GM18505 (cell line): ENCODE data around the gene SLC12A3.

Experiments
- ATAC-seq: cut with Tn5 transposase; IDR thresholded peaks from one replicate; pipeline ENCODE4 v1.9.1; 2021; ENCODE audit not compliant: unreplicated experiment
- POLR2A ChIP-seq: IDR thresholded peaks from 4 replicates; pipeline ENCODE4 v1.6.1; 2011; ENCODE audit warnings: borderline replicate concordance; ENCODE audit not compliant: insufficient read depth, insufficient read length; ENCODE audit errors: extremely low read depth

The SLC12A3 gene

GRCh38 chr16:56960681-56961281 lies 95.8 kb downstream of the SLC12A3 start:
- no peak for ATAC-seq
- TF ChIP-seq POLR2A, result no peak

- no peak for ATAC-seq
- no peak for TF ChIP-seq POLR2A
Observed at GRCh38 chr16:56961386-56961785, 96.4 kb downstream of the SLC12A3 start.

DNA sequence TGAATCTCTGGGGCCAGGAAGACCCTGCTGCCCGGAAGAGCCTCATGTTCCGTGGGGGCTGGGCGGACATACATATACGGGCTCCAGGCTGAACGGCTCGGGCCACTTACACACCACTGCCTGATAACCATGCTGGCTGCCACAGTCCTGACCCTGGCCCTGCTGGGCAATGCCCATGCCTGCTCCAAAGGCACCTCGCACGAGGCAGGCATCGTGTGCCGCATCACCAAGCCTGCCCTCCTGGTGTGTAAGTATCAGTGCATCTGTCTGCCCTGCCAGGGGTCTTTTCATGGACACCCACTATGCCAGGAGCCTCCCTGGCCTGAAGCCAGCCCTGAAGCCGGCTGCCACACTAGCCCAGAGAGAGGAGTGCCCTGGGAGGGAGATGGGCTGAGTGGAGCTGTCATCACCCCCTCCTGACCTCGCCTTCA lies 96.9 kb downstream of the SLC12A3 start, which contains the start of gene CETP:
TSS of gene CETP (plus strand) at position 100 of the 431 bp plus-strand sequence. CDS start at position 130, 30 bp downstream.
- no peak for TF ChIP-seq POLR2A
- ATAC-seq, result no peak

DNA sequence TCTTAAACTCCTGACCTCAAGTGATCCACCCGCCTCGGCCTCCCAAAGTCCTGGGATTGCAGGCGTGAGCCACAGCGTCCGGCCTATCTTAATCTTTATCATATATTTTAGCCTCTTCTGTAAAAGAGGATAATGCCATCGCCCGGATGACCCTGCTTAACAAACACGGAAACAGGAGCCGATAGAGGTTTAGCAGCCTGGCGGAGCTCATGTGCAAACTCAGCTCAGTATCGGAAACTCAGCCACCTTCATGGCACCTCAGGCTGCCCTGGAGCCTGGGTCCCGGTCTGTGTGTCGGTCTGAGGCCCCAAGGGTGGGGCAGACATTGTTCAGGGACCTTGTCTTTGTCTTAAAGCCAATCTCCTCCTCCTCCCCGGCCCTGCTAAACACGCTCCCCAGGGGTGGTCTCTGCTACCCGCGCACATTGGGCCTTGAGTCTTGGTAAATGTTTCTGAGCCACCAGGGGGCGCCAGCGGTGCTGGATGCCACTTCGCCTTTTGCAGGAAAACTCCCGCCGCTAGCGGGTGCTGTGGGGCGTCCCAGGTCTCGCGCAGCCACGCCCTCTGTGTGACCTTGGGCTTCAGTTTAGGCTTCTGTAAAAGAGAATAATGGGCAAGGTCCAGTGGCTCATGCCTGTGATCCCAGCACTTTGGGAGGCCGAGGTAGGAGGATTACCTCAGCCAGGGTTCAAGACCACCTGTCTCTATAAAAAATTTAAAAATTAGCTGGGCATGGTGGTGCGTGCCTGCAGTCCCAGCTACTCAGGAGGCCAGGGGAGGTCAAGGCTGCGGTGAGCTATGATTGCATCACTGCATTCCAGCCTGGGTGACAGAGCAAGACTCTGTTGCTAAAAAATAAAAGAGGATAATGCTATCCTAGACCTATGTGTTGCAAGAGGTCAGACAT lies 99.5 kb downstream of the SLC12A3 start:
- ATAC-seq, result peak; percentile 69
- TF ChIP-seq POLR2A, result no peak
